Kidney epithelial cell (primary cell): ENCODE measurements around the gene ATXN7L1. TPM values are rescaled to one million over a fixed set of nuclear protein-coding genes. Genes with fewer than 3 reads are reported as not detected.
"Not testable (repeated sequence)": the region's sequence is repeated elsewhere in the genome, so short reads cannot be mapped to it uniquely, and the experiment has no call there.

Experiments used
- DNase-seq: peaks from one replicate; pipeline ENCODE4 v3.0.0-alpha.2; 2010; ENCODE audit warnings: low read depth
- H3K27me3 ChIP-seq: 2 replicates; pipeline ENCODE4 v1.6.0; 2011; ENCODE audit warnings: low read length; ENCODE audit not compliant: control insufficient read depth, insufficient read depth
- H3K36me3 ChIP-seq: 2 replicates; pipeline ENCODE4 v1.5.1; 2011; ENCODE audit warnings: low read length; ENCODE audit not compliant: control insufficient read depth, insufficient read depth
- H3K4me3 ChIP-seq: 2 replicates; pipeline ENCODE4 v1.5.1; 2011; ENCODE audit warnings: low read depth, mild to moderate bottlenecking, control low read depth, low read length
- total RNA-seq: library from RNA; depleted of rRNA; stranded (reverse); fragments of >200 nt; gene quantifications from 2 replicates; pipeline ENCODE4 v1.2.3, GENCODE V29; 2015
- TF ChIP-seq, protein P1 (sequence below): IDR thresholded peaks from 2 replicates; pipeline ENCODE4 v1.5.1; 2011; ENCODE audit warnings: mild to moderate bottlenecking, moderate library complexity, low read length, control low read depth, inconsistent platforms; ENCODE audit not compliant: insufficient read depth, poor library complexity, severe bottlenecking

Gene ATXN7L1
- total RNA-seq, 1 donor from 2014 or later = 2.4 TPM

GRCh38 chr7:105792488-105793370 is 83.7 kb downstream of the ATXN7L1 start:
- TF ChIP-seq, protein P1, sequence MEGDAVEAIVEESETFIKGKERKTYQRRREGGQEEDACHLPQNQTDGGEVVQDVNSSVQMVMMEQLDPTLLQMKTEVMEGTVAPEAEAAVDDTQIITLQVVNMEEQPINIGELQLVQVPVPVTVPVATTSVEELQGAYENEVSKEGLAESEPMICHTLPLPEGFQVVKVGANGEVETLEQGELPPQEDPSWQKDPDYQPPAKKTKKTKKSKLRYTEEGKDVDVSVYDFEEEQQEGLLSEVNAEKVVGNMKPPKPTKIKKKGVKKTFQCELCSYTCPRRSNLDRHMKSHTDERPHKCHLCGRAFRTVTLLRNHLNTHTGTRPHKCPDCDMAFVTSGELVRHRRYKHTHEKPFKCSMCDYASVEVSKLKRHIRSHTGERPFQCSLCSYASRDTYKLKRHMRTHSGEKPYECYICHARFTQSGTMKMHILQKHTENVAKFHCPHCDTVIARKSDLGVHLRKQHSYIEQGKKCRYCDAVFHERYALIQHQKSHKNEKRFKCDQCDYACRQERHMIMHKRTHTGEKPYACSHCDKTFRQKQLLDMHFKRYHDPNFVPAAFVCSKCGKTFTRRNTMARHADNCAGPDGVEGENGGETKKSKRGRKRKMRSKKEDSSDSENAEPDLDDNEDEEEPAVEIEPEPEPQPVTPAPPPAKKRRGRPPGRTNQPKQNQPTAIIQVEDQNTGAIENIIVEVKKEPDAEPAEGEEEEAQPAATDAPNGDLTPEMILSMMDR = no peak
- Histone ChIP-seq H3K36me3 (no peaks in the 10 kb centered on the region), H3K27me3 (no peaks in the 10 kb centered on the region), H3K4me3 (no peak overlapping the region)
- no peak for DNase-seq

- Histone ChIP-seq H3K27me3 (no peaks in the 10 kb centered on the region), H3K36me3 (no peaks in the 10 kb centered on the region), H3K4me3 (no peak overlapping the region)
- DNase-seq = no peak
- TF ChIP-seq, protein P1 = no peak
Observed at GRCh38 chr7:105791926-105792325, 84.5 kb downstream of the ATXN7L1 start.

GRCh38 chr7:105790996-105791395 is 85.4 kb downstream of the ATXN7L1 start:
- no peak for DNase-seq

GRCh38 chr7:105790452-105790851 is 85.9 kb downstream of the ATXN7L1 start:
- H3K27me3 ChIP-seq, H3K36me3 ChIP-seq, DNase-seq, H3K4me3 ChIP-seq: not testable (repeated sequence)

More at GRCh38 chr7:105790996-105791395, 85.4 kb downstream of the ATXN7L1 start:
- no peaks in the 10 kb centered on the region for H3K36me3 ChIP-seq
- H3K27me3 ChIP-seq = no peaks in the 10 kb centered on the region
- TF ChIP-seq, protein P1 = no peak
- H3K4me3 ChIP-seq = no peak overlapping the region

DNA sequence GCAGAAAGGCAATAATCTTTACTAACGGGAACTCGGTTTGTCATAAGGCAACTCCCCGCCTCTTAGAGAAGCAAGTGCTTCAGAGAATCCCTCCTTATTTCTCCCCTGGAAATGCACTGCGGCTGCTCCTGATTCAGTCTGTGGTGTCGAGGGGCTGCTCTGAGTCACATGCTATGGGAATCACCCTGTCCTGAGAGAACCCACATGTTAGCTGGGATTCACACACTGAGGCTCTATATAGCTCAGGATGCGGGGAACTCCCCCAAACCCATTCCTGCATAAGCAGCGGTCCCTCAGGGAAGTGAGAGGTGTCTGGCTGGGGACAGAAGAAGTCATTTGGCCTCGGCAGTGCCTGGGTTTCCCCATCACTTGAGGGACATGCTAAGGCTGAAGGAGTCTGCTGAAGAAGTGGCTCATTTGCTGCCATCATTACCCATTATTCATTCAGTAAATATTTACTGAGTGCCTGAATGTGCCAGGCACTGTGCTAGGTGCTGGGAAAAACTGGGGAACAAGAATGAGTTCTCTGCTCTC is 87.5 kb downstream of the ATXN7L1 start:
- Histone ChIP-seq H3K36me3 (no peaks in the 10 kb centered on the region), H3K27me3 (no peaks in the 10 kb centered on the region), H3K4me3 (no peak overlapping the region)
- TF ChIP-seq, protein P1 = no peak
- DNase-seq = no peak

GRCh38 chr7:105788356-105788755 is 88.0 kb downstream of the ATXN7L1 start:
- H3K36me3 ChIP-seq = no peaks in the 10 kb centered on the region
- no peak overlapping the region for H3K4me3 ChIP-seq
- TF ChIP-seq, protein P1 = no peak
- no peaks in the 10 kb centered on the region for H3K27me3 ChIP-seq
- no peak for DNase-seq
